H9 (cell line): ENCODE data around the gene GNGT2. TPM values are rescaled to one million over a fixed set of nuclear protein-coding genes. Genes with fewer than 3 reads are reported as not detected.

Source experiments
- DNase-seq: peaks from one replicate; pipeline ENCODE4 v3.0.0-alpha.2; 2017
- H2AFZ ChIP-seq: one replicate; pipeline ENCODE4 v1.6.1; 2013; ENCODE audit warnings: mild to moderate bottlenecking, low read length, control low read depth, moderate library complexity
- H2AK5ac ChIP-seq: 2 replicates; pipeline ENCODE4 v1.6.1; 2013; ENCODE audit warnings: low read length, control low read depth, mixed read lengths; ENCODE audit not compliant: insufficient read length
- H2BK120ac ChIP-seq: one replicate; pipeline ENCODE4 v1.6.1; 2013; ENCODE audit warnings: low read depth, mild to moderate bottlenecking, low read length, control low read depth, inconsistent platforms; ENCODE audit not compliant: poor library complexity, severe bottlenecking
- H2BK12ac ChIP-seq: 2 replicates; pipeline ENCODE4 v1.6.1; 2013; ENCODE audit warnings: low read length, control low read depth, mixed read lengths, low read depth; ENCODE audit not compliant: insufficient read length
- H2BK15ac ChIP-seq: 2 replicates; pipeline ENCODE4 v1.6.1; 2013; ENCODE audit warnings: low read depth, low read length, control low read depth
- H2BK20ac ChIP-seq: one replicate; pipeline ENCODE4 v1.6.1; 2013; ENCODE audit warnings: low read depth, mild to moderate bottlenecking, low read length, control low read depth, inconsistent platforms; ENCODE audit not compliant: poor library complexity, severe bottlenecking
- H2BK5ac ChIP-seq: 2 replicates; pipeline ENCODE4 v1.6.1; 2013; ENCODE audit warnings: low read length, control low read depth, mixed read lengths; ENCODE audit not compliant: insufficient read length
- H3K14ac ChIP-seq: 2 replicates; pipeline ENCODE4 v1.6.1; 2013; ENCODE audit warnings: low read length, control low read depth; ENCODE audit not compliant: insufficient read depth
- H3K18ac ChIP-seq: 2 replicates; pipeline ENCODE4 v1.6.1; 2013; ENCODE audit warnings: low read depth, mild to moderate bottlenecking, mixed read lengths, low read length, control low read depth; ENCODE audit not compliant: insufficient read length
- H3K23ac ChIP-seq: 2 replicates; pipeline ENCODE4 v1.6.1; 2013; ENCODE audit warnings: low read length, control low read depth, mixed read lengths, low read depth; ENCODE audit not compliant: insufficient read length
- H3K23me2 ChIP-seq: 2 replicates; pipeline ENCODE4 v1.6.1; 2013; ENCODE audit warnings: low read depth, mild to moderate bottlenecking, mixed read lengths, low read length, control low read depth; ENCODE audit not compliant: insufficient read length, poor library complexity, severe bottlenecking
- H3K27ac ChIP-seq: 2 replicates; pipeline ENCODE4 v1.5.1; 2013; ENCODE audit warnings: low read length, control low read depth, mixed read lengths, low read depth; ENCODE audit not compliant: insufficient read length
- H3K27me3 ChIP-seq: 2 replicates; pipeline ENCODE4 v1.6.1; 2013; ENCODE audit warnings: low read length, control low read depth, inconsistent platforms; ENCODE audit not compliant: insufficient read depth
- H3K4ac ChIP-seq: 2 replicates; pipeline ENCODE4 v1.6.1; 2013; ENCODE audit warnings: low read depth, mild to moderate bottlenecking, control low read depth, inconsistent platforms, low read length, moderate library complexity
- H3K4me1 ChIP-seq: 2 replicates; pipeline ENCODE4 v1.6.1; 2013; ENCODE audit warnings: low read length, control low read depth, inconsistent platforms; ENCODE audit not compliant: insufficient read depth
- H3K4me2 ChIP-seq: 2 replicates; pipeline ENCODE4 v1.6.1; 2013; ENCODE audit warnings: low read length, control low read depth, mixed read lengths; ENCODE audit not compliant: insufficient read length, insufficient read depth
- H3K56ac ChIP-seq: 2 replicates; pipeline ENCODE4 v1.6.1; 2013; ENCODE audit warnings: low read depth, mild to moderate bottlenecking, mixed read lengths, low read length, control low read depth; ENCODE audit not compliant: insufficient read length
- H3K79me1 ChIP-seq: 2 replicates; pipeline ENCODE4 v1.6.1; 2013; ENCODE audit warnings: low read depth, mild to moderate bottlenecking, moderate library complexity, low read length, control low read depth, inconsistent platforms; ENCODE audit not compliant: insufficient read depth, poor library complexity, severe bottlenecking
- H3K79me2 ChIP-seq: 2 replicates; pipeline ENCODE4 v1.6.1; 2013; ENCODE audit warnings: low read length, control low read depth, inconsistent platforms; ENCODE audit not compliant: insufficient read depth
- H3K9ac ChIP-seq: 2 replicates; pipeline ENCODE4 v1.6.1; 2013; ENCODE audit warnings: low read length, control low read depth, mixed read lengths; ENCODE audit not compliant: insufficient read length; ENCODE audit errors: extremely low read depth
- H3K9me3 ChIP-seq: one replicate; pipeline ENCODE4 v1.6.1; 2013; ENCODE audit warnings: low read depth, low read length, inconsistent platforms; ENCODE audit not compliant: control insufficient read depth
- H3T11ph ChIP-seq: one replicate; pipeline ENCODE4 v1.6.1; 2013; ENCODE audit warnings: mild to moderate bottlenecking, low read length, control low read depth, inconsistent platforms
- H4K20me1 ChIP-seq: one replicate; pipeline ENCODE4 v1.6.1; 2013; ENCODE audit not compliant: control insufficient read depth, insufficient read length, insufficient read depth
- H4K5ac ChIP-seq: 2 replicates; pipeline ENCODE4 v1.6.1; 2013; ENCODE audit warnings: low read depth, mild to moderate bottlenecking, mixed read lengths, low read length, control low read depth; ENCODE audit not compliant: insufficient read length
- H4K8ac ChIP-seq: replicated peaks from 2 replicates; pipeline ENCODE4 v1.6.1; 2013; ENCODE audit warnings: low read length, control low read depth, mixed read lengths, low read depth; ENCODE audit not compliant: insufficient read length
- H4K91ac ChIP-seq: 2 replicates; pipeline ENCODE4 v1.6.1; 2013; ENCODE audit warnings: low read depth, mild to moderate bottlenecking, moderate library complexity, mixed read lengths, low read length, control low read depth; ENCODE audit not compliant: insufficient read length
- H3K27ac Mint-ChIP-seq, 3 experiments: 2 replicates in 2 of 3; 3 replicates in 1 of 3; pipeline ENCODE4 v1.8.0; 2020 to 2021; ENCODE audit warnings: mixed read lengths in 3 of 3, mild to moderate bottlenecking in 1 of 3, moderate library complexity in 1 of 3
- H3K27me3 Mint-ChIP-seq: 2 replicates; pipeline ENCODE4 v1.8.0; 2021; ENCODE audit warnings: low read depth, mild to moderate bottlenecking, moderate library complexity, mixed read lengths
- H3K36me3 Mint-ChIP-seq, 3 experiments: 2 replicates in 2 of 3; 3 replicates in 1 of 3; pipeline ENCODE4 v1.8.0; 2020 to 2021; ENCODE audit warnings: low read depth in 3 of 3, mixed read lengths in 3 of 3; ENCODE audit not compliant: insufficient read depth in 1 of 3
- H3K4me1 Mint-ChIP-seq, 2 experiments: 2 replicates each; pipeline ENCODE4 v1.8.0; 2020; ENCODE audit warnings: mixed read lengths in 2 of 2
- H3K4me3 Mint-ChIP-seq, 2 experiments: 2 replicates in 1 of 2; 3 replicates in 1 of 2; pipeline ENCODE4 v1.8.0; 2020 to 2021; ENCODE audit warnings: mild to moderate bottlenecking in 2 of 2, mixed read lengths in 2 of 2, moderate library complexity in 1 of 2
- H3K9me3 Mint-ChIP-seq, 2 experiments: 2 replicates in 1 of 2; 3 replicates in 1 of 2; pipeline ENCODE4 v1.8.0; 2020; ENCODE audit warnings: mild to moderate bottlenecking in 2 of 2, mixed read lengths in 2 of 2, moderate library complexity in 1 of 2
- WGBS: extraction: QIAGEN DNeasy Blood & Tissue Kit; methylation state at CpG from one replicate; pipeline ENCODE4 v1.1.7; 2013; ENCODE audit warnings: missing lambda C conversion rate, low lambda C conversion rate, mixed read lengths; ENCODE audit not compliant: insufficient read length; ENCODE audit errors: extremely low coverage; 5-methylcytosine and 5-hydroxymethylcytosine counted together
- total RNA-seq: library from RNA; stranded (reverse); gene quantifications from 2 replicates; pipeline ENCODE4 v1.2.1, GENCODE V29; 2021
- TF ChIP-seq, protein P1 (sequence below): fragments of 200-600 bp; sonication (generic); conservative IDR thresholded peaks from 3 replicates; pipeline ENCODE4 v1.8.0; 2021; ENCODE audit warnings: antibody characterized with exemption, mild to moderate bottlenecking

The GNGT2 gene
- total RNA-seq, 1 experiment from 2014 or later = 0.42 TPM

- no peak overlapping the region for H3K4ac ChIP-seq
- no peak overlapping the region for H4K91ac ChIP-seq
- peak overlapping the region; percentile 40 for H2BK12ac ChIP-seq
- H3K27me3 ChIP-seq = no peaks in the 10 kb centered on the region
- H4K20me1 ChIP-seq = no peaks in the 10 kb centered on the region
- H3K23me2 ChIP-seq = no peaks in the 10 kb centered on the region
- DNase-seq = no peak
- H2BK15ac ChIP-seq = no peak overlapping the region
- no peak overlapping the region for H3K4me2 ChIP-seq
- H3K27me3 Mint-ChIP-seq = peaks cover 21% of the 10 kb centered on the region
- no peak overlapping the region for H3K9ac ChIP-seq
- H3K27ac ChIP-seq = no peak overlapping the region
- no peaks in the 10 kb centered on the region; a peak in 1 of 7 replicates for H3K36me3 Mint-ChIP-seq
- H2AK5ac ChIP-seq = no peak overlapping the region
- H4K5ac ChIP-seq = no peak overlapping the region
- H3K4me3 Mint-ChIP-seq = no peak overlapping the region
- no peaks in the 10 kb centered on the region for H3K79me2 ChIP-seq
- no peak overlapping the region for H3T11ph ChIP-seq
- no peak overlapping the region for H3K23ac ChIP-seq
- no peak overlapping the region for H3K27ac Mint-ChIP-seq
- no peak overlapping the region for H4K8ac ChIP-seq
- no peak overlapping the region for H2AFZ ChIP-seq
- no peak overlapping the region for H3K14ac ChIP-seq
- no peak overlapping the region for H3K18ac ChIP-seq
- TF ChIP-seq, protein P1, sequence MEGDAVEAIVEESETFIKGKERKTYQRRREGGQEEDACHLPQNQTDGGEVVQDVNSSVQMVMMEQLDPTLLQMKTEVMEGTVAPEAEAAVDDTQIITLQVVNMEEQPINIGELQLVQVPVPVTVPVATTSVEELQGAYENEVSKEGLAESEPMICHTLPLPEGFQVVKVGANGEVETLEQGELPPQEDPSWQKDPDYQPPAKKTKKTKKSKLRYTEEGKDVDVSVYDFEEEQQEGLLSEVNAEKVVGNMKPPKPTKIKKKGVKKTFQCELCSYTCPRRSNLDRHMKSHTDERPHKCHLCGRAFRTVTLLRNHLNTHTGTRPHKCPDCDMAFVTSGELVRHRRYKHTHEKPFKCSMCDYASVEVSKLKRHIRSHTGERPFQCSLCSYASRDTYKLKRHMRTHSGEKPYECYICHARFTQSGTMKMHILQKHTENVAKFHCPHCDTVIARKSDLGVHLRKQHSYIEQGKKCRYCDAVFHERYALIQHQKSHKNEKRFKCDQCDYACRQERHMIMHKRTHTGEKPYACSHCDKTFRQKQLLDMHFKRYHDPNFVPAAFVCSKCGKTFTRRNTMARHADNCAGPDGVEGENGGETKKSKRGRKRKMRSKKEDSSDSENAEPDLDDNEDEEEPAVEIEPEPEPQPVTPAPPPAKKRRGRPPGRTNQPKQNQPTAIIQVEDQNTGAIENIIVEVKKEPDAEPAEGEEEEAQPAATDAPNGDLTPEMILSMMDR = no peak
- no peaks in the 10 kb centered on the region for H3K9me3 Mint-ChIP-seq
- peaks cover 32 to 37% of the 10 kb centered on the region in 2 experiments for H3K4me1 Mint-ChIP-seq
- no CpG with 5 or more reads among the region's 10 CpGs for WGBS
- no peaks in the 10 kb centered on the region for H3K9me3 ChIP-seq
- no peak overlapping the region for H2BK5ac ChIP-seq
- no peaks in the 10 kb centered on the region for H3K79me1 ChIP-seq
- H2BK20ac ChIP-seq = no peak overlapping the region
- peaks cover 4% of the 10 kb centered on the region; the same call in 1 of the 2 replicates for H3K4me1 ChIP-seq
- H3K56ac ChIP-seq = no peak overlapping the region
- H2BK120ac ChIP-seq = no peak overlapping the region
Observed at GRCh38 chr17:49209061-49209571, 1.3 kb downstream of the GNGT2 start.
